Transverse colon (tissue), 4 donors: ENCODE results near the gene GDF11.

Source experiments
- EP300 ChIP-seq: sonication (generic); formaldehyde crosslinking; IDR thresholded peaks from one replicate; pipeline ENCODE4 v1.6.1; 2017; ENCODE audit warnings: antibody characterized with exemption, low read depth
- POLR2A ChIP-seq: fragments of 450-650 bp; IDR thresholded peaks from one replicate; pipeline ENCODE4 v1.6.1; 2016; ENCODE audit warnings: antibody characterized with exemption, mild to moderate bottlenecking, moderate library complexity
- POLR2AphosphoS5 ChIP-seq, 3 donors: sonication (generic); formaldehyde crosslinking; IDR thresholded peaks; one replicate each; pipeline ENCODE4 v1.6.1; 2016; ENCODE audit warnings: antibody characterized with exemption in 3 of 3
- TF ChIP-seq, protein P1 (sequence below), 5 experiments: fragments of 200-600 bp in 3 of 5; fragments of 450-650 bp in 2 of 5; sonication (generic) in 3 of 5; IDR thresholded peaks; 1 replicate in 2 of 5; 2 replicates in 3 of 5; pipeline ENCODE4 v1.5.1; 2016 to 2017; ENCODE audit warnings: antibody characterized with exemption in 5 of 5, inconsistent platforms in 3 of 5, mild to moderate bottlenecking in 2 of 5, moderate library complexity in 1 of 5

DNA sequence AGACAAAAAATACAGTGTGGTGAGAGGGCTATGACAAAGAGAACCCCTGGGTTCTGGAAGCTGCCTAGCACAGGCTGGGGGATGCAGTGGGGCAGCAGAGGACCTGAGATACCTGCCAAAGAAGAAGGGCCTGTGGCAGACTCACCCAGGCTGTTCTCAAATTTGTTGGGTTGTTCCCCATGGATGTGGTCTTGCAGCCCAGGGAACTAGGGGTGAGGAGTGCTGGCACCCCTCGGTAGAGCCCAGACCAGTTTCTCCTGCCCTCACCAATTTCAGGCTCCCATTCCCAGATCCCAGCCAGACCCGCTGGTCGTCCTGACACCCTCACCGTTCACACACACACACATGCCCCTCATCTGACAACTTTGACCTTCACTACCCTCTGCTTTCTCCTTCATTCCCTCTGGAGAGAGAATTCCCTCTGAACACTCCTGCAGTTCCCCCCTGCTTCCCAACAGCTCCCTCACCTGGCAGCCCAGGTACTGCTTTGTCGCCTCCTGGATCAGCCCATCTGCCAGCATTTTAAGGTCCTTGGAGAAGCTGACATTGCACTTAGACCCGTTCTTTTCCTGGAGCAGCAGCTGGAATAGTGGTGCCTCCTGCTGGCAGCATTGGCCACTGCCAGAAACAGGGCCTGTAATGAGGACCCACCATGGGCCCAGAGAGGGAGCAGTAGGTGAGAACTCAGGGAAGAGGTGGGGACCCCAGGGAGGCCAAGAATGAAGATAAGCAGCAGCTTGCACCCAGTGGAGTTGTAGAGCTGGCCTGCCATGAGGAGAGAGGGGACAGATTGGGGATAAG is 5.9 kb upstream of the GDF11 start:
- TF ChIP-seq, protein P1, sequence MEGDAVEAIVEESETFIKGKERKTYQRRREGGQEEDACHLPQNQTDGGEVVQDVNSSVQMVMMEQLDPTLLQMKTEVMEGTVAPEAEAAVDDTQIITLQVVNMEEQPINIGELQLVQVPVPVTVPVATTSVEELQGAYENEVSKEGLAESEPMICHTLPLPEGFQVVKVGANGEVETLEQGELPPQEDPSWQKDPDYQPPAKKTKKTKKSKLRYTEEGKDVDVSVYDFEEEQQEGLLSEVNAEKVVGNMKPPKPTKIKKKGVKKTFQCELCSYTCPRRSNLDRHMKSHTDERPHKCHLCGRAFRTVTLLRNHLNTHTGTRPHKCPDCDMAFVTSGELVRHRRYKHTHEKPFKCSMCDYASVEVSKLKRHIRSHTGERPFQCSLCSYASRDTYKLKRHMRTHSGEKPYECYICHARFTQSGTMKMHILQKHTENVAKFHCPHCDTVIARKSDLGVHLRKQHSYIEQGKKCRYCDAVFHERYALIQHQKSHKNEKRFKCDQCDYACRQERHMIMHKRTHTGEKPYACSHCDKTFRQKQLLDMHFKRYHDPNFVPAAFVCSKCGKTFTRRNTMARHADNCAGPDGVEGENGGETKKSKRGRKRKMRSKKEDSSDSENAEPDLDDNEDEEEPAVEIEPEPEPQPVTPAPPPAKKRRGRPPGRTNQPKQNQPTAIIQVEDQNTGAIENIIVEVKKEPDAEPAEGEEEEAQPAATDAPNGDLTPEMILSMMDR (IDR thresholded peaks at IDR 0.05), result peak; percentile 72 to 97 (median 85)
- TF ChIP-seq POLR2A, result no peak
- peak in 2 of 3 donors; percentile 28 to 35 for TF ChIP-seq POLR2AphosphoS5 (IDR thresholded peaks at IDR 0.05)
- TF ChIP-seq EP300, result no peak
